H9 (cell line): Measurements from ENCODE around the gene PJA1. TPM values are rescaled to one million over a fixed set of nuclear protein-coding genes. Genes with fewer than 3 reads are reported as not detected.

ENCODE experiments used
- DNase-seq: peaks from one replicate; pipeline ENCODE4 v3.0.0-alpha.2; 2017
- H2AFZ ChIP-seq: one replicate; pipeline ENCODE4 v1.6.1; 2013; ENCODE audit warnings: mild to moderate bottlenecking, low read length, control low read depth, moderate library complexity
- H2AK5ac ChIP-seq: 2 replicates; pipeline ENCODE4 v1.6.1; 2013; ENCODE audit warnings: low read length, control low read depth, mixed read lengths; ENCODE audit not compliant: insufficient read length
- H2BK120ac ChIP-seq: one replicate; pipeline ENCODE4 v1.6.1; 2013; ENCODE audit warnings: low read depth, mild to moderate bottlenecking, low read length, control low read depth, inconsistent platforms; ENCODE audit not compliant: poor library complexity, severe bottlenecking
- H2BK12ac ChIP-seq: 2 replicates; pipeline ENCODE4 v1.6.1; 2013; ENCODE audit warnings: low read length, control low read depth, mixed read lengths, low read depth; ENCODE audit not compliant: insufficient read length
- H2BK15ac ChIP-seq: 2 replicates; pipeline ENCODE4 v1.6.1; 2013; ENCODE audit warnings: low read depth, low read length, control low read depth
- H2BK20ac ChIP-seq: one replicate; pipeline ENCODE4 v1.6.1; 2013; ENCODE audit warnings: low read depth, mild to moderate bottlenecking, low read length, control low read depth, inconsistent platforms; ENCODE audit not compliant: poor library complexity, severe bottlenecking
- H2BK5ac ChIP-seq: 2 replicates; pipeline ENCODE4 v1.6.1; 2013; ENCODE audit warnings: low read length, control low read depth, mixed read lengths; ENCODE audit not compliant: insufficient read length
- H3K14ac ChIP-seq: 2 replicates; pipeline ENCODE4 v1.6.1; 2013; ENCODE audit warnings: low read length, control low read depth; ENCODE audit not compliant: insufficient read depth
- H3K18ac ChIP-seq: 2 replicates; pipeline ENCODE4 v1.6.1; 2013; ENCODE audit warnings: low read depth, mild to moderate bottlenecking, mixed read lengths, low read length, control low read depth; ENCODE audit not compliant: insufficient read length
- H3K23ac ChIP-seq: 2 replicates; pipeline ENCODE4 v1.6.1; 2013; ENCODE audit warnings: low read length, control low read depth, mixed read lengths, low read depth; ENCODE audit not compliant: insufficient read length
- H3K23me2 ChIP-seq: 2 replicates; pipeline ENCODE4 v1.6.1; 2013; ENCODE audit warnings: low read depth, mild to moderate bottlenecking, mixed read lengths, low read length, control low read depth; ENCODE audit not compliant: insufficient read length, poor library complexity, severe bottlenecking
- H3K27ac ChIP-seq: 2 replicates; pipeline ENCODE4 v1.5.1; 2013; ENCODE audit warnings: low read length, control low read depth, mixed read lengths, low read depth; ENCODE audit not compliant: insufficient read length
- H3K27me3 ChIP-seq: 2 replicates; pipeline ENCODE4 v1.6.1; 2013; ENCODE audit warnings: low read length, control low read depth, inconsistent platforms; ENCODE audit not compliant: insufficient read depth
- H3K4ac ChIP-seq: 2 replicates; pipeline ENCODE4 v1.6.1; 2013; ENCODE audit warnings: low read depth, mild to moderate bottlenecking, control low read depth, inconsistent platforms, low read length, moderate library complexity
- H3K4me1 ChIP-seq: 2 replicates; pipeline ENCODE4 v1.6.1; 2013; ENCODE audit warnings: low read length, control low read depth, inconsistent platforms; ENCODE audit not compliant: insufficient read depth
- H3K4me2 ChIP-seq: 2 replicates; pipeline ENCODE4 v1.6.1; 2013; ENCODE audit warnings: low read length, control low read depth, mixed read lengths; ENCODE audit not compliant: insufficient read length, insufficient read depth
- H3K56ac ChIP-seq: 2 replicates; pipeline ENCODE4 v1.6.1; 2013; ENCODE audit warnings: low read depth, mild to moderate bottlenecking, mixed read lengths, low read length, control low read depth; ENCODE audit not compliant: insufficient read length
- H3K79me1 ChIP-seq: 2 replicates; pipeline ENCODE4 v1.6.1; 2013; ENCODE audit warnings: low read depth, mild to moderate bottlenecking, moderate library complexity, low read length, control low read depth, inconsistent platforms; ENCODE audit not compliant: insufficient read depth, poor library complexity, severe bottlenecking
- H3K79me2 ChIP-seq: 2 replicates; pipeline ENCODE4 v1.6.1; 2013; ENCODE audit warnings: low read length, control low read depth, inconsistent platforms; ENCODE audit not compliant: insufficient read depth
- H3K9ac ChIP-seq: 2 replicates; pipeline ENCODE4 v1.6.1; 2013; ENCODE audit warnings: low read length, control low read depth, mixed read lengths; ENCODE audit not compliant: insufficient read length; ENCODE audit errors: extremely low read depth
- H3K9me3 ChIP-seq: one replicate; pipeline ENCODE4 v1.6.1; 2013; ENCODE audit warnings: low read depth, low read length, inconsistent platforms; ENCODE audit not compliant: control insufficient read depth
- H3T11ph ChIP-seq: one replicate; pipeline ENCODE4 v1.6.1; 2013; ENCODE audit warnings: mild to moderate bottlenecking, low read length, control low read depth, inconsistent platforms
- H4K20me1 ChIP-seq: one replicate; pipeline ENCODE4 v1.6.1; 2013; ENCODE audit not compliant: control insufficient read depth, insufficient read length, insufficient read depth
- H4K5ac ChIP-seq: 2 replicates; pipeline ENCODE4 v1.6.1; 2013; ENCODE audit warnings: low read depth, mild to moderate bottlenecking, mixed read lengths, low read length, control low read depth; ENCODE audit not compliant: insufficient read length
- H4K8ac ChIP-seq: replicated peaks from 2 replicates; pipeline ENCODE4 v1.6.1; 2013; ENCODE audit warnings: low read length, control low read depth, mixed read lengths, low read depth; ENCODE audit not compliant: insufficient read length
- H4K91ac ChIP-seq: 2 replicates; pipeline ENCODE4 v1.6.1; 2013; ENCODE audit warnings: low read depth, mild to moderate bottlenecking, moderate library complexity, mixed read lengths, low read length, control low read depth; ENCODE audit not compliant: insufficient read length
- H3K27ac Mint-ChIP-seq, 3 experiments: 2 replicates in 2 of 3; 3 replicates in 1 of 3; pipeline ENCODE4 v1.8.0; 2020 to 2021; ENCODE audit warnings: mixed read lengths in 3 of 3, mild to moderate bottlenecking in 1 of 3, moderate library complexity in 1 of 3
- H3K27me3 Mint-ChIP-seq: 2 replicates; pipeline ENCODE4 v1.8.0; 2021; ENCODE audit warnings: low read depth, mild to moderate bottlenecking, moderate library complexity, mixed read lengths
- H3K36me3 Mint-ChIP-seq, 3 experiments: 2 replicates in 2 of 3; 3 replicates in 1 of 3; pipeline ENCODE4 v1.8.0; 2020 to 2021; ENCODE audit warnings: low read depth in 3 of 3, mixed read lengths in 3 of 3; ENCODE audit not compliant: insufficient read depth in 1 of 3
- H3K4me1 Mint-ChIP-seq, 2 experiments: 2 replicates each; pipeline ENCODE4 v1.8.0; 2020; ENCODE audit warnings: mixed read lengths in 2 of 2
- H3K4me3 Mint-ChIP-seq, 2 experiments: 2 replicates in 1 of 2; 3 replicates in 1 of 2; pipeline ENCODE4 v1.8.0; 2020 to 2021; ENCODE audit warnings: mild to moderate bottlenecking in 2 of 2, mixed read lengths in 2 of 2, moderate library complexity in 1 of 2
- H3K9me3 Mint-ChIP-seq, 2 experiments: 2 replicates in 1 of 2; 3 replicates in 1 of 2; pipeline ENCODE4 v1.8.0; 2020; ENCODE audit warnings: mild to moderate bottlenecking in 2 of 2, mixed read lengths in 2 of 2, moderate library complexity in 1 of 2
- WGBS: extraction: QIAGEN DNeasy Blood & Tissue Kit; methylation state at CpG from one replicate; pipeline ENCODE4 v1.1.7; 2013; ENCODE audit warnings: missing lambda C conversion rate, low lambda C conversion rate, mixed read lengths; ENCODE audit not compliant: insufficient read length; ENCODE audit errors: extremely low coverage; 5-methylcytosine and 5-hydroxymethylcytosine counted together
- total RNA-seq: library from RNA; stranded (reverse); gene quantifications from 2 replicates; pipeline ENCODE4 v1.2.1, GENCODE V29; 2021
- TF ChIP-seq, protein P1 (sequence below): fragments of 200-600 bp; sonication (generic); conservative IDR thresholded peaks from 3 replicates; pipeline ENCODE4 v1.8.0; 2021; ENCODE audit warnings: antibody characterized with exemption, mild to moderate bottlenecking

PJA1 gene
- total RNA-seq, 1 experiment from 2014 or later = 41.4 TPM

GRCh38 chrX:69207216-69207615 is 42.0 kb upstream of the PJA1 start:
- Histone ChIP-seq H3K14ac (no peak overlapping the region), H3K4me1 (no peaks in the 10 kb centered on the region), H2BK5ac (no peak overlapping the region), H3K4me2 (no peak overlapping the region), H3K18ac (no peak overlapping the region), H2BK12ac (no peak overlapping the region), H3K9me3 (no peaks in the 10 kb centered on the region), H3K23ac (no peak overlapping the region), H2BK20ac (no peak overlapping the region), H3K4ac (no peak overlapping the region), H3K27ac (no peak overlapping the region), H4K8ac (no peak overlapping the region), H3K79me1 (no peaks in the 10 kb centered on the region), H2AK5ac (no peak overlapping the region), H2BK15ac (no peak overlapping the region), H3K23me2 (no peaks in the 10 kb centered on the region), H4K20me1 (no peaks in the 10 kb centered on the region), H4K5ac (no peak overlapping the region), H3K79me2 (no peaks in the 10 kb centered on the region), H3T11ph (no peak overlapping the region), H3K27me3 (no peaks in the 10 kb centered on the region), H3K56ac (no peak overlapping the region), H4K91ac (no peak overlapping the region), H2BK120ac (no peak overlapping the region), H3K9ac (no peak overlapping the region), H2AFZ (no peak overlapping the region)
- no peaks in the 10 kb centered on the region for H3K4me1 Mint-ChIP-seq
- WGBS = no CpG with 5 or more reads among the region's 3 CpGs
- no peak overlapping the region for H3K4me3 Mint-ChIP-seq
- TF ChIP-seq, protein P1, sequence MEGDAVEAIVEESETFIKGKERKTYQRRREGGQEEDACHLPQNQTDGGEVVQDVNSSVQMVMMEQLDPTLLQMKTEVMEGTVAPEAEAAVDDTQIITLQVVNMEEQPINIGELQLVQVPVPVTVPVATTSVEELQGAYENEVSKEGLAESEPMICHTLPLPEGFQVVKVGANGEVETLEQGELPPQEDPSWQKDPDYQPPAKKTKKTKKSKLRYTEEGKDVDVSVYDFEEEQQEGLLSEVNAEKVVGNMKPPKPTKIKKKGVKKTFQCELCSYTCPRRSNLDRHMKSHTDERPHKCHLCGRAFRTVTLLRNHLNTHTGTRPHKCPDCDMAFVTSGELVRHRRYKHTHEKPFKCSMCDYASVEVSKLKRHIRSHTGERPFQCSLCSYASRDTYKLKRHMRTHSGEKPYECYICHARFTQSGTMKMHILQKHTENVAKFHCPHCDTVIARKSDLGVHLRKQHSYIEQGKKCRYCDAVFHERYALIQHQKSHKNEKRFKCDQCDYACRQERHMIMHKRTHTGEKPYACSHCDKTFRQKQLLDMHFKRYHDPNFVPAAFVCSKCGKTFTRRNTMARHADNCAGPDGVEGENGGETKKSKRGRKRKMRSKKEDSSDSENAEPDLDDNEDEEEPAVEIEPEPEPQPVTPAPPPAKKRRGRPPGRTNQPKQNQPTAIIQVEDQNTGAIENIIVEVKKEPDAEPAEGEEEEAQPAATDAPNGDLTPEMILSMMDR = no peak
- peaks cover 80 to 82% of the 10 kb centered on the region in 2 experiments for H3K9me3 Mint-ChIP-seq
- DNase-seq = no peak
- H3K36me3 Mint-ChIP-seq = peaks cover 7 to 8% (median 7%) of the 10 kb centered on the region in 3 experiments; a peak in 6 of 7 replicates
- H3K27me3 Mint-ChIP-seq = peaks cover 28% of the 10 kb centered on the region
- no peak overlapping the region for H3K27ac Mint-ChIP-seq
